ENCODE measurements around the gene AATK. TPM values are rescaled to one million over a fixed set of nuclear protein-coding genes. Genes with fewer than 3 reads are reported as not detected.
A peak's percentile ranks its signal among the peaks of the same experiment; 100 is the strongest.

AATK gene
- total and polyA plus RNA-seq, 10 of the 15 experiments (the other 5 are each of a cell fraction or from before 2014, with no cell fraction given): 0.04 TPM; not detected in 9

DNA sequence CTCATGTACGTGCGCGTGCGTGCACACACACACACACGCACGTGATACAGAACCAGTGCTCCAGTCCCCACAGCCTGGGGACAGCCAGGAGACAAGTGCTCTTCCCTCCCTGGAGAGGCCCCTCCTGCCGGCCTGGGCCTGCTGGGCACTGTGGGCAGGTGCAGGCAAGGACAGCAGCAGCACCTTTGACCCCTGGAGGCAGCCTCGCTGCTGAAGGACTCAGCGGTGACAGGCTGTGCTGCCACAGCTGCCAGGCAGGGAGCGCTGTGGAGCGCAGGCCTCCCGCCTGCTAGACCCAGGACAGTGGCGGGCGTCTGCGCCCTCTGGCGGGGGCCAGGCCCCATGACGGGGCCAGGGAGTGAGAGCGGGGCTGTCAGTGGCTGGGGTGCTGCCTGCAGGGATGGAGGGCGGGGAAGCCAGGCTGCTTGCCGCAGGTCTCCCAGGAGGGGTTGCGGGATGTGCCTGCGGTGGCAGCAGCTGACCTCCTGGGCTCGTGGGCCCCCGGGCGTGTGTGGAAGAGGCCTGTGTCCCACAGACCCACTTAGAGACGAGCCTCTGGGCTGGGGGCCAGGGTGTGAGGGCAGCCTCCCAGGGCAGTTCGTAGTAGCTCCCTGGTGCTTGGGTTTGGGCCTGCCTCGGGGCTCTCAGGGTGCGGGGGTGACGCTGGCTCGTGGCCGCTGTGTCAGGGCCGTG is 64.3 kb downstream of the AATK start (continued):
- TF ChIP-seq, protein P1, sequence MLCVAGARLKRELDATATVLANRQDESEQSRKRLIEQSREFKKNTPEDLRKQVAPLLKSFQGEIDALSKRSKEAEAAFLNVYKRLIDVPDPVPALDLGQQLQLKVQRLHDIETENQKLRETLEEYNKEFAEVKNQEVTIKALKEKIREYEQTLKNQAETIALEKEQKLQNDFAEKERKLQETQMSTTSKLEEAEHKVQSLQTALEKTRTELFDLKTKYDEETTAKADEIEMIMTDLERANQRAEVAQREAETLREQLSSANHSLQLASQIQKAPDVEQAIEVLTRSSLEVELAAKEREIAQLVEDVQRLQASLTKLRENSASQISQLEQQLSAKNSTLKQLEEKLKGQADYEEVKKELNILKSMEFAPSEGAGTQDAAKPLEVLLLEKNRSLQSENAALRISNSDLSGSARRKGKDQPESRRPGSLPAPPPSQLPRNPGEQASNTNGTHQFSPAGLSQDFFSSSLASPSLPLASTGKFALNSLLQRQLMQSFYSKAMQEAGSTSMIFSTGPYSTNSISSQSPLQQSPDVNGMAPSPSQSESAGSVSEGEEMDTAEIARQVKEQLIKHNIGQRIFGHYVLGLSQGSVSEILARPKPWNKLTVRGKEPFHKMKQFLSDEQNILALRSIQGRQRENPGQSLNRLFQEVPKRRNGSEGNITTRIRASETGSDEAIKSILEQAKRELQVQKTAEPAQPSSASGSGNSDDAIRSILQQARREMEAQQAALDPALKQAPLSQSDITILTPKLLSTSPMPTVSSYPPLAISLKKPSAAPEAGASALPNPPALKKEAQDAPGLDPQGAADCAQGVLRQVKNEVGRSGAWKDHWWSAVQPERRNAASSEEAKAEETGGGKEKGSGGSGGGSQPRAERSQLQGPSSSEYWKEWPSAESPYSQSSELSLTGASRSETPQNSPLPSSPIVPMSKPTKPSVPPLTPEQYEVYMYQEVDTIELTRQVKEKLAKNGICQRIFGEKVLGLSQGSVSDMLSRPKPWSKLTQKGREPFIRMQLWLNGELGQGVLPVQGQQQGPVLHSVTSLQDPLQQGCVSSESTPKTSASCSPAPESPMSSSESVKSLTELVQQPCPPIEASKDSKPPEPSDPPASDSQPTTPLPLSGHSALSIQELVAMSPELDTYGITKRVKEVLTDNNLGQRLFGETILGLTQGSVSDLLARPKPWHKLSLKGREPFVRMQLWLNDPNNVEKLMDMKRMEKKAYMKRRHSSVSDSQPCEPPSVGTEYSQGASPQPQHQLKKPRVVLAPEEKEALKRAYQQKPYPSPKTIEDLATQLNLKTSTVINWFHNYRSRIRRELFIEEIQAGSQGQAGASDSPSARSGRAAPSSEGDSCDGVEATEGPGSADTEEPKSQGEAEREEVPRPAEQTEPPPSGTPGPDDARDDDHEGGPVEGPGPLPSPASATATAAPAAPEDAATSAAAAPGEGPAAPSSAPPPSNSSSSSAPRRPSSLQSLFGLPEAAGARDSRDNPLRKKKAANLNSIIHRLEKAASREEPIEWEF (IDR thresholded peaks at IDR 0.05; ENCODE audit: insufficient replicate concordance, low read depth, low read length): no peak
- peak; percentile 77; the same call in 1 of the 2 replicates for TF ChIP-seq TCF12 (IDR thresholded peaks at IDR 0.05; ENCODE audit: low read depth, low read length)

DNA sequence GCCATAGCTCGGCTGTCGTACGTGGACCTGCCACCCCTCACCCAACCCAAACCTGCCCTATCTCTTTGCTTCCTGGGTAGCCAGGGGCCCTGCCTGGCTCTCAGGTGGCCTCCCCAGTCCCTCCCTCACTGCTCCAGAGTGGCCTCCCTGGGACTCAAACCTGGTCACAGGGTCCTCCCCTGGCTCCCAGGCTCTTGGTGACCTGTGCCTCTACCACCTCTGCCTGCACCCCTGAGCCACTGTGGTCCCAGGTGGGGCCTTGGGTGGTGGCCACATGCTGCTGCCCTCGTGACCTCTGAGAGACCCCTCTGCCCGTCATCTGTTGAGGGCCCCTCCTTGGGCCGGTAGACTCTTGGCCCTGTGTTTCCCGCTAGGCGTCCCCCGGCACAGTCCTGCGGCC is 65.4 kb downstream of the AATK start:
- Histone ChIP-seq H3K9ac (ENCODE audit: control insufficient read depth, insufficient read depth, low read length) (no peak overlapping the region), H3K27me3 (replicated peaks in 1 of 2; ENCODE audit: control insufficient read depth in 2 of 2, insufficient read depth in 2 of 2, low read length in 1 of 2) (peaks cover 0 to 3% of the 10 kb centered on the region in 2 experiments; a peak in 3 of 4 replicates), H3K4me2 (ENCODE audit: control insufficient read depth, insufficient read depth) (no peak overlapping the region), H4K20me1 (ENCODE audit: control insufficient read depth, insufficient read depth) (no peaks in the 10 kb centered on the region), H3K4me1 (ENCODE audit: control insufficient read depth, insufficient read depth, low read length) (no peaks in the 10 kb centered on the region; the same call in 1 of the 2 replicates), H3K36me3 (ENCODE audit: control insufficient read depth in 2 of 2, insufficient read depth in 2 of 2, low read length in 1 of 2) (no peaks in the 10 kb centered on the region), H3K27ac (ENCODE audit: control insufficient read depth, insufficient read depth) (no peak overlapping the region), H3K79me2 (ENCODE audit: control insufficient read depth, insufficient read depth, low read length) (no peaks in the 10 kb centered on the region), H2AFZ (ENCODE audit: control insufficient read depth, low read depth, low read length) (no peak overlapping the region), H3K9me3 (replicated peaks; ENCODE audit: control insufficient read depth, insufficient read depth, low read length) (no peaks in the 10 kb centered on the region), H3K4me3 (no peak overlapping the region)
- ChIA-PET SMC1A (ENCODE audit: uncharacterized antibody, unreplicated experiment) (no interaction called here), RAD21 (ENCODE audit: unreplicated experiment) (no interaction called here), POLR2A (no interaction called here), CTCF (no interaction called here)
- no TSS peak for BruUV-seq (replicated peaks)
- ATAC-seq: no peak
- in situ Hi-C loops (cut with MboI): no loop called here
- TF ChIP-seq, protein P2, sequence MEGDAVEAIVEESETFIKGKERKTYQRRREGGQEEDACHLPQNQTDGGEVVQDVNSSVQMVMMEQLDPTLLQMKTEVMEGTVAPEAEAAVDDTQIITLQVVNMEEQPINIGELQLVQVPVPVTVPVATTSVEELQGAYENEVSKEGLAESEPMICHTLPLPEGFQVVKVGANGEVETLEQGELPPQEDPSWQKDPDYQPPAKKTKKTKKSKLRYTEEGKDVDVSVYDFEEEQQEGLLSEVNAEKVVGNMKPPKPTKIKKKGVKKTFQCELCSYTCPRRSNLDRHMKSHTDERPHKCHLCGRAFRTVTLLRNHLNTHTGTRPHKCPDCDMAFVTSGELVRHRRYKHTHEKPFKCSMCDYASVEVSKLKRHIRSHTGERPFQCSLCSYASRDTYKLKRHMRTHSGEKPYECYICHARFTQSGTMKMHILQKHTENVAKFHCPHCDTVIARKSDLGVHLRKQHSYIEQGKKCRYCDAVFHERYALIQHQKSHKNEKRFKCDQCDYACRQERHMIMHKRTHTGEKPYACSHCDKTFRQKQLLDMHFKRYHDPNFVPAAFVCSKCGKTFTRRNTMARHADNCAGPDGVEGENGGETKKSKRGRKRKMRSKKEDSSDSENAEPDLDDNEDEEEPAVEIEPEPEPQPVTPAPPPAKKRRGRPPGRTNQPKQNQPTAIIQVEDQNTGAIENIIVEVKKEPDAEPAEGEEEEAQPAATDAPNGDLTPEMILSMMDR (IDR thresholded peaks at IDR 0.05 in 2 of 3, conservative IDR thresholded peaks at IDR 0.05 in 1 of 3; ENCODE audit: control insufficient read depth in 2 of 3, extremely low read depth in 1 of 3, insufficient read depth in 1 of 3, low read depth in 3 of 3, low read length in 3 of 3): no peak
- TF ChIP-seq POLR2AphosphoS5 (IDR thresholded peaks at IDR 0.05; ENCODE audit: low read length) (no peak), CBX5 (IDR thresholded peaks at IDR 0.05; ENCODE audit: low read depth) (no peak), ATF7 (IDR thresholded peaks at IDR 0.05; ENCODE audit: low read depth) (no peak), MTA3 (IDR thresholded peaks at IDR 0.05; ENCODE audit: borderline replicate concordance, low read length) (no peak), YY1 (IDR thresholded peaks at IDR 0.05; ENCODE audit: low read depth, low read length) (no peak), SIN3A (IDR thresholded peaks at IDR 0.05; ENCODE audit: low read depth, low read length) (no peak), TCF7 (IDR thresholded peaks at IDR 0.05; ENCODE audit: borderline replicate concordance) (no peak), PML (IDR thresholded peaks at IDR 0.05; ENCODE audit: low read length) (no peak), CHD2 (IDR thresholded peaks at IDR 0.05; ENCODE audit: borderline replicate concordance, low read depth, low read length) (no peak), CBX3 (IDR thresholded peaks at IDR 0.05; ENCODE audit: borderline replicate concordance, low read depth) (no peak), KLF5 (IDR thresholded peaks at IDR 0.05; ENCODE audit: partially characterized antibody) (no peak)
- TF ChIP-seq, protein P3, sequence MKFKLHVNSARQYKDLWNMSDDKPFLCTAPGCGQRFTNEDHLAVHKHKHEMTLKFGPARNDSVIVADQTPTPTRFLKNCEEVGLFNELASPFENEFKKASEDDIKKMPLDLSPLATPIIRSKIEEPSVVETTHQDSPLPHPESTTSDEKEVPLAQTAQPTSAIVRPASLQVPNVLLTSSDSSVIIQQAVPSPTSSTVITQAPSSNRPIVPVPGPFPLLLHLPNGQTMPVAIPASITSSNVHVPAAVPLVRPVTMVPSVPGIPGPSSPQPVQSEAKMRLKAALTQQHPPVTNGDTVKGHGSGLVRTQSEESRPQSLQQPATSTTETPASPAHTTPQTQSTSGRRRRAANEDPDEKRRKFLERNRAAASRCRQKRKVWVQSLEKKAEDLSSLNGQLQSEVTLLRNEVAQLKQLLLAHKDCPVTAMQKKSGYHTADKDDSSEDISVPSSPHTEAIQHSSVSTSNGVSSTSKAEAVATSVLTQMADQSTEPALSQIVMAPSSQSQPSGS (IDR thresholded peaks at IDR 0.05; ENCODE audit: low read length): no peak
- no peak for FAIRE-seq
- 23% methylated on average over 10 of the region's 10 CpGs for WGBS (ENCODE audit: insufficient coverage, insufficient replicate concordance, low lambda C conversion rate, missing lambda C conversion rate)
- intact Hi-C loops (cut with micrococcal nuclease; ENCODE audit: unreplicated experiment): loop anchor here (1.0 to 5.0 kb wide), 4 partner anchors 76 to 382 kb away; no protein-coding TSS in a partner anchor
- DNase-seq (ENCODE audit: low read depth, low spot score): no peak

Data from GM12878 (cell line).